Subcutaneous abdominal adipose tissue (tissue), 5 donors: Measurements from ENCODE around the gene JMJD1C.
"Not testable (repeated sequence)": the region's sequence is repeated elsewhere in the genome, so short reads cannot be mapped to it uniquely, and the experiment has no call there.

Experiments used
- H3K27ac ChIP-seq: one replicate; pipeline ENCODE4 v1.7.0; 2013; ENCODE audit warnings: low read depth, mild to moderate bottlenecking, inconsistent platforms, low read length, moderate library complexity
- H3K27me3 ChIP-seq, 5 donors: one replicate each; pipeline ENCODE4 v1.7.0; 2013; ENCODE audit warnings: low read length in 5 of 5, inconsistent platforms in 1 of 5; ENCODE audit not compliant: control insufficient read depth in 5 of 5, insufficient read depth in 4 of 5
- H3K36me3 ChIP-seq, 5 donors: one replicate each; pipeline ENCODE4 v1.7.0; 2013; ENCODE audit warnings: low read length in 5 of 5; ENCODE audit not compliant: control insufficient read depth in 5 of 5, insufficient read depth in 5 of 5
- H3K4me1 ChIP-seq, 5 donors: one replicate each; pipeline ENCODE4 v1.7.0; 2013; ENCODE audit warnings: low read length in 5 of 5, mild to moderate bottlenecking in 3 of 5, moderate library complexity in 1 of 5; ENCODE audit not compliant: control insufficient read depth in 5 of 5, insufficient read depth in 5 of 5
- H3K4me3 ChIP-seq, 5 donors: one replicate each; pipeline ENCODE4 v1.7.0; 2013; ENCODE audit warnings: low read length in 5 of 5, low read depth in 1 of 5
- H3K9ac ChIP-seq, 5 donors: one replicate each; pipeline ENCODE4 v1.7.0; 2013; ENCODE audit warnings: low read length in 5 of 5, mild to moderate bottlenecking in 4 of 5, moderate library complexity in 3 of 5
- H3K9me3 ChIP-seq, 5 donors: one replicate each; pipeline ENCODE4 v1.7.0; 2013; ENCODE audit warnings: low read length in 5 of 5; ENCODE audit not compliant: control insufficient read depth in 5 of 5
- donor health status: healthy.
- donor health status: healthy.
- donor health status: healthy.
- donor health status: healthy.
- donor health status: healthy.

Gene JMJD1C

DNA sequence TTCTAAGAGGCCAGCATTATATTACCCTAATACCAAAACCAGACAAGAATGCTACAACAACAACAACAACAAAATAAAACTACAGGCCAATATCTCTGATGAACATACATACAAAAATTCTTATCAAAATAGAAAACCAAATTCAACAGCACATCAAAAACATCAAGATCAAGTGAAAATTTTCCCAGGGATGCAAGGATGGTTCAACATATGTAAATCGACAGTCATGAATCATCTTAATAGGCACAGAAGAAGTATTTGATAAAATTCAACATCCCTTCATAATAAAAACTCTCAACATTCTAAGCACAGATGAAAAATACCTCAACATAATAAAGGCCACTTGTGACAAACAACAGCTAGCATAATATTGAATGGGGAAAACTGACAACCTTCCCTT lies 75.3 kb downstream of the JMJD1C start:
- Histone ChIP-seq H3K27me3 (no peaks in the 10 kb centered on the region), H3K9ac (no peak overlapping the region), H3K4me3 (no peak overlapping the region), H3K9me3 (peaks cover 0 to 4% (median 0%) of the 10 kb centered on the region in 5 donors), H3K36me3 (no peaks in the 10 kb centered on the region), H3K27ac (no peak overlapping the region), H3K4me1 (peaks cover 0 to 5% (median 0%) of the 10 kb centered on the region in 5 donors)

DNA sequence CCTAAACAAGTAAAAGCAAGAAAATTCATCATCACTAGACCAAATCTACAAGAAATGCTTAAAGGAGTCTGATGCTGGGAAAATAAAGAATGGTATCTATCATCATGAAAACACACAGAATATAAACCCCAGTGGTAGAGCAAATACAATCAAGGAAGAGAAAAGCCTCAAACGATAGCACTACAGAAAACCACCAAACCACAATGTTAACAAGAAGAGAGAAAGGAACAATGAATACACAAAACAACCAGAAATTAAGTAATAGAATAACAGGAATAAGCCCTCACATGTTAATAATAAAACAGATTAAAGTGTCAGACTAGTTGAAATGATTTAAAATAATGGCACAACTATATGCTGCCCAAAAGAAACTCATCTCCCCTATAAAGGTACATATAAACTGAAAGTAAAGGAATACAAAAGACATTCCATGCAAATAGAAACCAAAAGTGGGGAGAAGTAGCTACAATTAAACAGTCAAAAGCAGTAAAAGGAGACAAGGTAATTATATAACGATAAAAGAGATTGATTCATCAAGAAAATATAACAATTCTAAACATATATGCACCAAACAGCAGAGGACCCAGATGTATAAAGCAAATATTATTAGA lies 77.3 kb downstream of the JMJD1C start:
- Histone ChIP-seq H3K27me3 (no peaks in the 10 kb centered on the region), H3K9ac (no peak overlapping the region), H3K27ac (no peak overlapping the region), H3K9me3 (peaks cover 0 to 4% (median 0%) of the 10 kb centered on the region in 5 donors), H3K36me3 (no peaks in the 10 kb centered on the region), H3K4me1 (peaks cover 0 to 5% (median 0%) of the 10 kb centered on the region in 5 donors), H3K4me3 (peak overlapping the region in 1 of 5 donors; percentile 12)

- H3K4me1 ChIP-seq: no peaks in the 10 kb centered on the region
- no peak overlapping the region for H3K27ac ChIP-seq
- H3K9me3 ChIP-seq: no peaks in the 10 kb centered on the region
- H3K4me3 ChIP-seq: no peak overlapping the region
- H3K9ac ChIP-seq: no peak overlapping the region
- no peaks in the 10 kb centered on the region for H3K36me3 ChIP-seq
- no peaks in the 10 kb centered on the region for H3K27me3 ChIP-seq
These were observed 80.5 kb downstream of the JMJD1C start for GRCh38 chr10:63385254-63385653.

DNA sequence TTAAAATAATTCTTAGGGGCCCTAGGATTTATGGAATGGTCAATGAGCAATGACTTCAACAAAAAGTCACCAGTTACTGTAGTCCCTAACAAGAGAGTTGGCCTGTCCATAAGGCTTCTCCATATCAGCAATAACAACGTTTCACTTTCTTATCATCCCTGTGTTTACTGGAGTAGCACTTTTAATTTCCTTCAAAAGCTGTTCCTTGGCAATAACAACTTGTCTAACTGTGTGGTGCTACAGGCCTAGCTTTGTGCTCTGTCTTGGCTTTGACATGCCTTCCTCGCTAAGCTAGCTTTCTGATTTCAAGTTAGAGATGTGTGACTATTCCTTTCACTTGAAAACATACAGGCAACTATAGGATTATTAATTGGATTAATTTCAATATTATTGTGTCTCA lies 81.1 kb downstream of the JMJD1C start:
- H3K36me3 ChIP-seq: no peaks in the 10 kb centered on the region
- H3K27me3 ChIP-seq: no peaks in the 10 kb centered on the region
- H3K4me3 ChIP-seq: no peak overlapping the region
- no peak overlapping the region for H3K9ac ChIP-seq
- no peak overlapping the region for H3K27ac ChIP-seq
- H3K4me1 ChIP-seq: no peaks in the 10 kb centered on the region
- H3K9me3 ChIP-seq: no peaks in the 10 kb centered on the region

GRCh38 chr10:63384001-63384400 lies 81.8 kb downstream of the JMJD1C start:
- no peaks in the 10 kb centered on the region for H3K9me3 ChIP-seq
- no peak overlapping the region for H3K9ac ChIP-seq
- H3K27ac ChIP-seq: no peak overlapping the region
- H3K36me3 ChIP-seq: no peaks in the 10 kb centered on the region
- H3K4me3 ChIP-seq: no peak overlapping the region
- H3K4me1 ChIP-seq: peaks cover 0 to 2% (median 0%) of the 10 kb centered on the region in 5 donors
- H3K27me3 ChIP-seq: no peaks in the 10 kb centered on the region

- Histone ChIP-seq H3K9me3 (no peaks in the 10 kb centered on the region), H3K4me1 (peaks cover 0 to 5% (median 0%) of the 10 kb centered on the region in 5 donors), H3K27ac (no peak overlapping the region), H3K4me3 (no peak overlapping the region), H3K9ac (no peak overlapping the region), H3K36me3 (no peaks in the 10 kb centered on the region), H3K27me3 (no peaks in the 10 kb centered on the region)
These were observed 82.6 kb downstream of the JMJD1C start for GRCh38 chr10:63383141-63383540.

DNA sequence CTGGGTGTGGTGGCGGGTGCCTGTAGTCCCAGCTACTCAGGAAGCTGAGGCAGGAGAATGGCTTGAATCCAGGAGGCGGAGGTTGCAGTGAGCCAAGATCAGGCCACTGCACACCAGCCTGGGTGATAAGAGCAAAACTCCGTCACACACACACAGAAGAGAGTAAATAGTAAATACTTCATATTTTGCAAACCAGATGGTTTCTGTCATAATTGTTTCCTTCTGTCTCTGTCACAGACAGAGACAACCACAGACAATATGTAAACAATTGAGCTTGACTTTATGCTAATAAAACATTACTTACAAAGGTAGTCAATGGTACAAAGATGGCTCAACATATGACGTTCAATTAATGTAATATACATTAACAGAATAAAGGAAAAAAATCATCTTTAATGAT lies 83.7 kb downstream of the JMJD1C start:
- Histone ChIP-seq H3K27me3 (no peaks in the 10 kb centered on the region), H3K9ac (no peak overlapping the region), H3K9me3 (no peaks in the 10 kb centered on the region), H3K4me3 (no peak overlapping the region), H3K4me1 (peaks cover 0 to 5% (median under 1%) of the 10 kb centered on the region in 5 donors), H3K27ac (no peak overlapping the region), H3K36me3 (no peaks in the 10 kb centered on the region)

DNA sequence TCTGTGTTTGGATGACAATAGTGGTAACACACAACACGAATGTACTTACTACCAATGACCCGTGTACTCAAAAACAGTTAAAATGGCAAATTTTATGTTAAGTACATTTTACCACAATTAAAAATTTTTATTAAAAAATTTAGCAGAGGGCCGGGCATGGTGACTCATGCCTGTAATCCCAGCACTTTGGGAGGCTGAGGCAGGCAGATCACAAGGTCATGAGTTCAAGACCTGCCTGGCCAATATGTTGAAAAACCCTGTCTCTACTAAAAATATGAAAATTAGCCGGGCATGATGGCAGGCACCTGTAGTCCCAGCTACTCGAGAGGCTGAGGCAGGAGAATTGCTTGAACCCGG lies 88.5 kb downstream of the JMJD1C start:
- not testable (repeated sequence) for H3K27ac ChIP-seq, H3K9me3 ChIP-seq, H3K9ac ChIP-seq, H3K27me3 ChIP-seq, H3K36me3 ChIP-seq
- peaks cover 0 to 28% (median 15%) of the 10 kb centered on the region in 5 donors for H3K4me1 ChIP-seq
- H3K4me3 ChIP-seq: peak overlapping the region; percentile 7 to 47 (median 43)

DNA sequence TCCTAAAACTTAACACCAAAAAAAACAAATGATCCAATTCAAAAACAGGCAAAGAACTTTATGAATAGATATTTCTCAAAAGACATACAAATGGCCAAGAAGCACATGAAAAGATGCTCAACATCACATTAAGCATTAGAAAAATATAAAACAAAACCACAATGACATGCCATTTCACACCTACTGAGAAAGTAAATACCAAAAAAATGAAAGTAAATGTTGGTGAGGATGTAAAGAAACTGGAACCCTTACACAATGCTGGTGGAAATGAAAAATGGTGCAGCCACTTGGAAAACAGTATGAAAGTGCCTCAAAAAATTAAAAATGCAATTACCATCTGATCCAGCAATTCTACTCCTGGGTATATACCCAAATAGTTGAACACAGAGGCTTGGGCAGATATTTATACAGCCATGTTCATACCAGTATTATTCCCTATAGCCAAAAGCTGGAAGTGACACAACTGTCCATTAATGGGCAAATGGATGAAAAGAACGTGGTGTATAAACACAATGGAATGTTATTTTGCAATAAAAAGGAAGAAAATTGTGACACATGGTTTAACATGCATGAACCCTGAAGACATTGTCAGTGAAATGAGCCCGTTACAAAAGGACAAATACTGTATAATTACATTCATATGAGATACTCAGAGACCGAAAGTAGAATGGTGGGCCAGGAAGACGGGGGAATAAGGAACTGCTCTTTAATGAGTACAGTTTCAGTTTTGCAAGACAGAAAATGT lies 89.0 kb downstream of the JMJD1C start:
- Histone ChIP-seq H3K9me3 (no peaks in the 10 kb centered on the region), H3K9ac (peak overlapping the region in 1 of 5 donors; percentile 20), H3K27me3 (no peaks in the 10 kb centered on the region), H3K27ac (no peak overlapping the region), H3K4me3 (peak overlapping the region; percentile 7 to 47 (median 43)), H3K36me3 (no peaks in the 10 kb centered on the region), H3K4me1 (peaks cover 0 to 28% (median 15%) of the 10 kb centered on the region in 5 donors)

GRCh38 chr10:63375859-63376258 lies 89.9 kb downstream of the JMJD1C start:
- H3K9me3 ChIP-seq: no peaks in the 10 kb centered on the region
- no peaks in the 10 kb centered on the region for H3K36me3 ChIP-seq
- peaks cover 0 to 28% (median 15%) of the 10 kb centered on the region in 5 donors for H3K4me1 ChIP-seq
- no peak overlapping the region for H3K4me3 ChIP-seq
- H3K27me3 ChIP-seq: no peaks in the 10 kb centered on the region
- peak overlapping the region; percentile 35 for H3K27ac ChIP-seq
- no peak overlapping the region for H3K9ac ChIP-seq
